NCI-H510A treated with DMSO at 0.1 percent for 48 hours (cell line): ENCODE results near the gene TAGLN3.

Experiments
- DNase-seq: peaks from one replicate; lab custom pipeline; 2025; lab: John Stamatoyannopoulos, UW

TAGLN3 gene

DNA sequence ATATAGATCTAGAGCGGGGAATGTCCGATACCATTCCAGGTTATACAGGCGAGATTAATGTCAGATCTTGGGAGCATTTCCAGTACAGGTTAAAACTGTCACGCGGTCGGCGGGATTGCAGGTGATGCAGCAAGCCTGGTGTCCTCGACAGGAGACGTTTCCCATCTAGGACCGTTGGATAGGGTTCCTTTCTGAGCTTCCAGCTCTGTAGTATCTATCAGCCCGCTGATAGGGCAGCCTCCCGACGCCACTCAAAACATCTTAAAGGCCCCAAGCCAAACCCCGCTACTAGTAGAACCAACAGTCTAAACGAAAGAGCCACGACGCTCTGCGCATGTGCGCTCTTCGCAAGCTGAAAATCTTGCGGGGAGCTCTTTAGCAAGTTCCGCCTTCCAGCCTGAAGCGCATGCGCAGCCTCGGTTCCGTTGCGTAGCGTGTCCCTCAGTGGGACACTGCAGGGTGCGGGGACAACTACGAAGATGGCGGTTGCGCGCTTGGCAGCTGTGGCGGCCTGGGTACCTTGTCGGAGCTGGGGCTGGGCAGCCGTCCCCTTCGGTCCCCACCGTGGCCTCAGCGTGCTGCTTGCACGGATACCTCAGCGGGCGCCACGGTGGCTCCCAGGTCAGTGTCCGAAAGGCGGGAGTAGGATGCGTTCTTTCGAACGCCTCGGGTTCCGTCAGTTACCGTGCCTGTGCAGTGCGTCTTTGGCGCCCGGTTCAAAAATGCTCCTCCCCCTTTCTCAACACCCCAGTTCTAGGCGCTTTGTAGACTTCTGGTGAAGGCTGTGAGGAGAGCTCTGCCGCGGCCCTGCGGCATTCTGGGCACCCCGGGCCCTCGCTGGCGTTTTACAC is 19.9 kb upstream of the TAGLN3 start, which contains the start of gene ABHD10:
Gene ABHD10, plus strand, starts transcription at position 444 of the 851 bp plus-strand sequence. Its CDS starts 36 bp downstream, at position 480.
- DNase-seq, result peak; percentile 94

- DNase-seq, result no peak
Observed at GRCh38 chr3:111979434-111980038, 19.2 kb upstream of the TAGLN3 start.

GRCh38 chr3:111980716-111981456 is 17.8 kb upstream of the TAGLN3 start:
- no peak for DNase-seq

GRCh38 chr3:111981457-111981763 is 17.3 kb upstream of the TAGLN3 start:
- DNase-seq, result no peak

- DNase-seq, result no peak
Observed at GRCh38 chr3:111984636-111985298, 14.0 kb upstream of the TAGLN3 start.

- no peak for DNase-seq
Observed at GRCh38 chr3:111986800-111987199, 11.9 kb upstream of the TAGLN3 start.

DNA sequence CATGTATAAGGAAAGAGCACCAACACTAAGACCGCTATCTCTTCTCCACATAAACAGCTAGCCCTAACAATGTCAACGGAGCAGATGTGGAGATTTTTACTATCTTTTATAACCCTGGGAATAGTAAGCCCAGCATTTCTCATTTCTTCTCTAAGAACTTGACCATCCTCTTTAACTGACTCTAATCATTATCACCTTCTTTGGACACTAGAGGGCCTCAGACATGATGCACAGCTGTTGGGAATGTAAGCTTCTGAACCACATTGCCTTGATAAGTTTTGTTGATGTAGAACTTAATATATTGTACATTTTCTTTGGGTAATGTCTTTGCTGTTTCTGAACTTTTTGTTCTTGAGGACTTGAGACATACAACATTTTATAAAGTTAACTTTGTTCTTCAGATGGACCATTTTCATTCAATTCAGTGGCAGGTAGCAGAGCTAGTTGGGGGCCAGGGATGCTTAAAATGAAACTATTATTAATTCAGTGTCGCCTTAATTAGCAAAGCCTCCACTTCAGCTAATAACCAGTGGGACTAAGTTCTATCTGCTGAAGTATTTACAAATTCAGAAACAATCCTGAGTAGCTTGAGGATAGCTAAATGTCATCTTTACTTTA is 9.6 kb upstream of the TAGLN3 start:
- DNase-seq, result peak; percentile 62

- DNase-seq, result no peak
Observed at GRCh38 chr3:111993038-111993437, 5.7 kb upstream of the TAGLN3 start.

DNA sequence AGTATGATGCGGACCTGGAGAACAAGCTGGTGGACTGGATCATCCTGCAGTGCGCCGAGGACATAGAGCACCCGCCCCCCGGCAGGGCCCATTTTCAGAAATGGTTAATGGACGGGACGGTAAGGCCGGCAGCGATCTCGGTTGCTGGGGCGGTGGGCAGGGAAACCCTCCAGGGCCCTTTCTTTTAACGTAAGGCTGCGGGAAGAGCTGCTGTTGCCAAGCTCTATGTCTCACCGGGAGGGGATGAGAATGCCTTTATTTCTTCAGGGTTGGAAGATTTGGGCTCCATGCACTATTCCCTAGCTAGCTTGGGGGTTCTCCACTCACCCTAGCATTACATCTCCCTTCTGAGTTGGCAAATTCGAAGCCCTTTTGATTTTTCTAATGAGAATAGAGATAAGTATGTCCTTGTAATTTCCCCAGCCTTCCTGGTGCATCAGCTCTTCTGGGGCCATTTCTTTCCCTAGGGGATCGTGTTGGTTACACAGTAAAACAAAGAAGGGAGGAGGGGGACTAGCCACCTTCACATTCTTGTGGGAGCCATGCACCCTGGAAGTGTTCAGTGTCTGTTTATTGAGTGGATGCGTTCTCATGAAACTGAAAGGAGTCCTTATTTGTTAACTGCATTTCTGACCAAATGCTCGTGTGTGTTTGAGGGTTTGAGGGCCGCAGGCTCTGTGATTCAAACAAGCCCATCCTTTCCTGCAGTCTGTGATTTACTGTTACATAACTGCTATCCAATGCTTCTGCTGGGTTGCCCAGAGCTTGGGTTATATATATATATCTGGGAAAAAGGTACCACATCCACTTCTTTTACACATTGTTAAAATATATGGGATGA is 982 bp downstream of the TAGLN3 start:
- DNase-seq, result no peak

DNA sequence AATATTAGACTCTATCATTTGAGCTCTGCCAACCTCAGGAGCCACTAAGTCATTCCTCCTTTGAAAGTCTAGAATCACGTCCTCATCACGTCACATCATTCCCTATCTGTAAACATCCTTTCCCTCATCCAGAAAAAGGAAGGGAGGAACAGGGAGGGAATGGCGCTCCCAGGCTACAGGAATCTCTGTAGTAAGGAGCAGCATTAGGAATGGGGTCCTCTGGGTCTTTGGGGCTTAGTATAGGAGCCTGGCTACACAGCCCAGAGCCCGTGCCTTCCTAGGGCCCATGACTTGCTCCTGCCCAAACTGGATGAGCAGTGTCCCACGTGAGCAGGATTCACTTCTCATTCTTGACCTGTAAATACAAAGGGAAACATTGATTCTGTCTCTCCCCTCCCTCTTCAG is 1.6 kb downstream of the TAGLN3 start:
- DNase-seq, result no peak

DNA sequence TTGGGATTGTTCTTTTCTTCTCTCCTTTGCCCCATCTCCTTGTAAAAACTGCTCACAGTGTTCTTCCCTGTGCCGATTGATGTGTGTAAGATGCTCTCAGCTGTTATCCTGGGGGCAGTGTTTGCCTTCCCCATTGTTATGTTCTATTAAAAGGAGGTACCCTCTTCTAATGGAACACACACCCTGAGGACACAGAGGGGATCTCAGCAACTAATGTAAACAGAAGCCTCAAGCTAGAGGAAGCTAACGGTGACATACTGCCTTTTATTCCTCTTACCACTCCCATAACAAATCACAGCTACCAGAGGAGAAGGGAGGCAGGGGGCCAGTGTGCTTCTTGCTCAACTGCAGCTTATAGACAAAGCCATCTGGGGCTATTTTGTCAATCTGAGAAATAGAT is 2.2 kb downstream of the TAGLN3 start:
- DNase-seq, result no peak

- DNase-seq, result no peak
Observed at GRCh38 chr3:112001526-112001925, 2.8 kb downstream of the TAGLN3 start.

- no peak for DNase-seq
Observed at GRCh38 chr3:112002096-112002971, 3.6 kb downstream of the TAGLN3 start.

DNA sequence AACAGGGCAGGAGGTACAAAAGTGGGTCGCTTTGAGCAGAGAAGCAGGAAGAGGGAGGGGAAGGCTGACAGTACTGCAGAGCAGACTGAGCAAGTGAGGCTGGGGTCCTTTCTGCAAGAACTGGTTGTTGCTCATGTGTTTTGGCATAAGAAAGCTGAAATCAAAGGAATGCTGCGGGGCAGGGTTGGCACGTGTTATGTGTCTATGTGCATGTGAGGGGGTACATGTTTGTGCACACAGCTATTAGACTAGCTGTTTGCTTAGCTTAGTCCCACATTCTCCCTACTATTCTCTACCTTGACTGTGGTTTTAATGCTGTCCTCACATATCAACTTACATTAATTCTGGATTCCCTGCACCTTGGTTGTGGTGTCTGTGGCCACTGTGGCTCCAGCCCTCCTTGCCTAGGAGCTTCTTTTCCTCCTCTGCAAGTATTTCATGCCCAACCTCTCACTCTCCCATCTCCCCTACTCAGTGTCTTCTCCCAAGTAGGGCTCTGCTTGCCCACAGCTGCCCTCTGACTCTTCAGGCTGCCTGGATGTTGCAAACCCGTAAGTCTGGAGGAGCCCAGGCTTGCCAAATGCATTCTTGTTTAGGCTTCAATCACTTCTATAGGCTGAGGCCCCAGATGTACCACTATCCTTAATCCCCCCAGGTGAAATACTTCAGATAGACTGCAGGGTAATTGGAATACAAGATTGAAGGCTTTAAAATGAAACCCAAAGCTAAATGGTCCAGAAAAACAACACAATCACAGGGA is 4.8 kb downstream of the TAGLN3 start:
- DNase-seq, result no peak

DNA sequence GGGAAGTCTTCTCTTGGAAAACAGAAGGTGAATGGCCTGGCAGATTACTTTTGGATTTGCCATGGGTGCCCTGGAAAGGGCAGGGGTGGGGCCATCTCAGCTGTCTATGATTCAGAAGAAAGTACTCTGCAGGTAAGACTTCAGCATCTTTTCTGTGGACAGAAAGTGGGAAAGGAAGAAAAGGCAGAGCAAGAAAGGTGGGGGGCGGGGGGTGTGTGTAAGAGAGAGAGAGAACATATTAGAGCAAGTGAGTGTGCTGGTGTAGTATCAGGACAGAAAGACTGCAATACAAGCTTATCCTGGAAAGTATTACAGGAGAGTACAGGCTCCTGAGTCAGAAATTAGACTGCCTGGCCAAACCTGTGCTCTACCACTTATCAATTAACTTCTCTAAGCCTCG is 5.5 kb downstream of the TAGLN3 start:
- DNase-seq, result no peak

DNA sequence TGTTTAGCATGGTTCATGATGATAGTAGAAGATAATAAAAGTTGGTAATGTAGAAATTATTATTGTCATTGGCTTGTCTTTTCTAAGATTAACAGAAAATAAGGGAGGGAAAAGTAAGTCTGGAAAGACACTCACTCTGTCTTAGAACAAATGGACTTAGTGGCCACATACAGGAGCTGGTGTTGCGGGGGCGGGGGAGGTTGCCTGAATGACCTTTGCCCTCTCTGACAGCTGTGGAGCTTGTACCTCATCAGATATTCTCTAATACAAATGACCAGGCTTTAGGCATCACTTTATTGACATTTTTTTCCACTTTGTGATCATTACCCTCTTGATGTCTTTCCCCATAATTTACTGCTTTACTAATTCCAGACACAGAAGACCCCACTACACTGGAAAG is 5.9 kb downstream of the TAGLN3 start:
- no peak for DNase-seq

- no peak for DNase-seq
Observed at GRCh38 chr3:112005091-112005672, 6.5 kb downstream of the TAGLN3 start.

- DNase-seq, result no peak
Observed at GRCh38 chr3:112007633-112008032, 8.9 kb downstream of the TAGLN3 start.

- no peak for DNase-seq
Observed at GRCh38 chr3:112009670-112010069, 10.9 kb downstream of the TAGLN3 start.
